C4-2B (cell line): ENCODE measurements around the gene TRAPPC3.

Experiments
- CTCF ChIP-seq: fragments of 450-650 bp; conservative IDR thresholded peaks from 2 replicates; pipeline ENCODE4 v1.5.1; 2017; ENCODE audit warnings: mild to moderate bottlenecking
- ZFX ChIP-seq: fragments of 450-650 bp; IDR thresholded peaks from 2 replicates; pipeline ENCODE4 v1.6.1; 2017

- TF ChIP-seq CTCF: no peak
- TF ChIP-seq ZFX: no peak
Observed at GRCh38 chr1:36119456-36119855, 29.8 kb downstream of the TRAPPC3 start.
